Body of pancreas (tissue), 4 donors: Measurements from ENCODE around the gene CFAP157. TPM values are rescaled to one million over a fixed set of nuclear protein-coding genes. Genes with fewer than 3 reads are reported as not detected.

Experiments used
- ATAC-seq: fragments of 150-250 bp; one replicate; pipeline ENCODE4 v1.9.1; 2016
- DNase-seq, 4 donors: peaks; one replicate each; pipeline ENCODE4 v3.0.0-alpha.2; 2019
- H3K27ac ChIP-seq, 4 donors: fragments of 200-600 bp; sonication (generic); 1 replicate in 3 of 4; 2 replicates in 1 of 4; pipeline versions ENCODE4 v1.5.1 to v1.6.1; 2016 to 2019; ENCODE audit warnings: mild to moderate bottlenecking in 1 of 4, mixed read lengths in 1 of 4, moderate library complexity in 1 of 4
- H3K27me3 ChIP-seq, 2 donors: fragments of 200-600 bp; sonication (generic); one replicate each; pipeline ENCODE4 v1.6.0; 2016; ENCODE audit warnings: mild to moderate bottlenecking in 1 of 2
- H3K36me3 ChIP-seq, 2 donors: fragments of 200-600 bp; sonication (generic); replicated peaks in 1 of 2; 2 replicates each; pipeline ENCODE4 v1.5.1; 2016; ENCODE audit warnings: low read depth in 2 of 2; ENCODE audit not compliant: insufficient read depth in 1 of 2
- H3K4me1 ChIP-seq: fragments of 200-600 bp; sonication (generic); one replicate; pipeline ENCODE4 v1.6.0; 2016
- H3K4me3 ChIP-seq, 2 donors: fragments of 200-600 bp; sonication (generic); 1 replicate in 1 of 2; 2 replicates in 1 of 2; pipeline ENCODE4 v1.5.1; 2016 to 2019
- H3K9me3 ChIP-seq, 3 donors: fragments of 200-600 bp; sonication (generic); 1 replicate in 2 of 3; 2 replicates in 1 of 3; pipeline ENCODE4 v1.5.1; 2016
- CTCF ChIP-seq, 7 experiments: fragments of 450-650 bp in 4 of 7; fragments of 200-600 bp in 3 of 7; sonication (generic) in 3 of 7; IDR thresholded peaks; one replicate each; pipeline ENCODE4 v1.5.1; 2016 to 2019; ENCODE audit warnings: antibody characterized with exemption in 7 of 7
- POLR2A ChIP-seq, 3 donors: fragments of 450-650 bp; IDR thresholded peaks; one replicate each; pipeline ENCODE4 v1.6.1; 2016; ENCODE audit warnings: antibody characterized with exemption in 3 of 3, mild to moderate bottlenecking in 2 of 3
- WGBS, 2 donors: methylation state at CpG; one replicate each; pipeline ENCODE4 v1.1.5; 2017; 5-methylcytosine and 5-hydroxymethylcytosine counted together
- intact Hi-C: fragments of 100-400 bp; cut with DNase I; formaldehyde crosslinking; loops from one replicate; pipeline ENCODE4 v1.15.1; 2023
- total RNA-seq, 2 donors: library from RNA; depleted of rRNA; stranded (reverse); fragments of >200 nt; gene quantifications; one replicate each; pipeline ENCODE4 v1.1.0, GENCODE V29; 2016

Gene CFAP157
- total RNA-seq, 2 donors from 2014 or later: 2.3 TPM

- DNase-seq (no peak), ATAC-seq (no peak)
- H3K4me1 ChIP-seq: peaks cover 9% of the 10 kb centered on the region
- H3K4me3 ChIP-seq: no peak overlapping the region
- H3K27me3 ChIP-seq: no peaks in the 10 kb centered on the region
- H3K27ac ChIP-seq: no peak overlapping the region
- TF ChIP-seq POLR2A (IDR thresholded peaks at IDR 0.05) (no peak), CTCF (IDR thresholded peaks at IDR 0.05) (no peak)
- WGBS, 2 donors: 46 to 59% methylated on average over 13 to 14 of the region's 15 CpGs
- no peaks in the 10 kb centered on the region for H3K36me3 ChIP-seq
- intact Hi-C loops: loop anchor here (10.0 kb wide), 1 partner anchor 258 kb away; no protein-coding TSS in a partner anchor
- H3K9me3 ChIP-seq: no peaks in the 10 kb centered on the region
Measured at GRCh38 chr9:127746959-127747569, 40.3 kb downstream of the CFAP157 start.

- TF ChIP-seq POLR2A (IDR thresholded peaks at IDR 0.05) (no peak), CTCF (IDR thresholded peaks at IDR 0.05) (no peak)
- H3K4me1 ChIP-seq: no peaks in the 10 kb centered on the region
- no peak overlapping the region for H3K4me3 ChIP-seq
- no peaks in the 10 kb centered on the region for H3K9me3 ChIP-seq
- intact Hi-C loops: loop anchor here (10.0 kb wide), 1 partner anchor 256 kb away; no protein-coding TSS in a partner anchor
- no peak for ATAC-seq
- no peaks in the 10 kb centered on the region for H3K36me3 ChIP-seq
- 87 to 90% methylated on average over 15 to 26 of the region's 26 CpGs for WGBS, 2 donors
- H3K27ac ChIP-seq: no peak overlapping the region
- peaks cover 0 to 8% of the 10 kb centered on the region in 2 donors for H3K27me3 ChIP-seq
- DNase-seq: no peak
Measured at GRCh38 chr9:127749090-127749787, 42.5 kb downstream of the CFAP157 start.

- H3K27ac ChIP-seq: no peak overlapping the region
- TF ChIP-seq POLR2A (IDR thresholded peaks at IDR 0.05) (no peak), CTCF (IDR thresholded peaks at IDR 0.05) (no peak)
- intact Hi-C loops: no loop called here
- peaks cover 7% of the 10 kb centered on the region for H3K4me1 ChIP-seq
- H3K36me3 ChIP-seq: no peaks in the 10 kb centered on the region
- DNase-seq: peak in 2 of 4 donors; percentile 39 to 44
- no peak for ATAC-seq
- peaks cover 0 to 15% of the 10 kb centered on the region in 2 donors for H3K27me3 ChIP-seq
- no peaks in the 10 kb centered on the region for H3K9me3 ChIP-seq
- H3K4me3 ChIP-seq: no peak overlapping the region
- WGBS, 2 donors: 27 to 32% methylated on average over 10 of the region's 10 CpGs
Measured at GRCh38 chr9:127751269-127752054, 44.7 kb downstream of the CFAP157 start.

- 72 to 75% methylated on average over 8 of the region's 8 CpGs for WGBS, 2 donors
- DNase-seq (no peak), ATAC-seq (no peak)
- Histone ChIP-seq H3K27ac (no peak overlapping the region), H3K27me3 (peaks cover 0 to 15% of the 10 kb centered on the region in 2 donors), H3K9me3 (no peaks in the 10 kb centered on the region), H3K4me1 (peaks cover 7% of the 10 kb centered on the region), H3K4me3 (no peak overlapping the region), H3K36me3 (no peaks in the 10 kb centered on the region)
- TF ChIP-seq CTCF (IDR thresholded peaks at IDR 0.05): no peak
- no peak for TF ChIP-seq POLR2A (IDR thresholded peaks at IDR 0.05)
- intact Hi-C loops: no loop called here
Measured at GRCh38 chr9:127753148-127753547, 46.4 kb downstream of the CFAP157 start.
